Mesodermal cell (in vitro differentiated cells): Measurements from ENCODE around the gene DLG5.
A peak's percentile ranks its signal among the peaks of the same experiment; 100 is the strongest.

Experiments
- H3K27ac ChIP-seq: 2 replicates; pipeline ENCODE4 v1.7.0; 2013; ENCODE audit warnings: mild to moderate bottlenecking, low read depth, low read length, moderate library complexity; ENCODE audit not compliant: severe bottlenecking
- H3K36me3 ChIP-seq: 2 replicates; pipeline ENCODE4 v1.7.1; 2013; ENCODE audit warnings: mild to moderate bottlenecking, low read length, moderate library complexity; ENCODE audit not compliant: control insufficient read depth, insufficient read depth
- H3K4me1 ChIP-seq: one replicate; pipeline ENCODE4 v1.7.1; 2013; ENCODE audit warnings: mild to moderate bottlenecking, low read length; ENCODE audit not compliant: insufficient read depth, control insufficient read depth, poor library complexity, severe bottlenecking
- H3K4me3 ChIP-seq: 2 replicates; pipeline ENCODE4 v1.7.0; 2013; ENCODE audit warnings: low read length, control low read depth, mild to moderate bottlenecking; ENCODE audit not compliant: insufficient read depth, poor library complexity, severe bottlenecking; ENCODE audit errors: extremely low read depth
- H3K9me3 ChIP-seq: 2 replicates; pipeline ENCODE4 v1.7.1; 2013; ENCODE audit warnings: mild to moderate bottlenecking, low read length, moderate library complexity; ENCODE audit not compliant: control insufficient read depth
- WGBS, 2 experiments: methylation state at CpG; one replicate each; pipeline ENCODE4 v1.1.5; 2013; ENCODE audit warnings: missing lambda C conversion rate in 2 of 2; ENCODE audit not compliant: insufficient coverage in 2 of 2; 5-methylcytosine and 5-hydroxymethylcytosine counted together

The DLG5 gene

DNA sequence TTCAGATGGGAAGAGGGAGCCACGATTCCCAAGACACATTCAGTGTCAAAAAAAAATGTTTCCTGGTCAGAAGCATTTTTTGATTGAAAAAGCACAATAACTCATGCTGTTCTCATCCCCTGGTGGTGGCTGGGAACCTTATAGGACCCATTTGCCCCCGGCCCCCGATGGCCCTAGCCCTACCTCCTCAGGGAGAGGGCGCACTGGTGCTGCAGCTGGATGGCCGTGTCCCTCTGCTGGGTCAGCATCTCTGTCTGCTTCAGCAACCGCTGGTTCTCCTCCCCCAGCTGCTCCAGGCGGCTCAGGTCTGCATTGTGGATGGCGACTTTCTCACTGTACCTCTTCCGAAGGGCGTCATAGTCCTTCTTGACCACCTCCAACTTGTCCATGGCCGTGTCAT is 83.3 kb downstream of the DLG5 start:
- Histone ChIP-seq H3K9me3 (no peaks in the 10 kb centered on the region), H3K27ac (no peak overlapping the region), H3K4me1 (peaks cover 40% of the 10 kb centered on the region), H3K4me3 (no peak overlapping the region), H3K36me3 (peaks cover 72% of the 10 kb centered on the region)
- 91 to 95% methylated on average over 9 to 11 of the region's 11 CpGs for WGBS, 2 experiments

DNA sequence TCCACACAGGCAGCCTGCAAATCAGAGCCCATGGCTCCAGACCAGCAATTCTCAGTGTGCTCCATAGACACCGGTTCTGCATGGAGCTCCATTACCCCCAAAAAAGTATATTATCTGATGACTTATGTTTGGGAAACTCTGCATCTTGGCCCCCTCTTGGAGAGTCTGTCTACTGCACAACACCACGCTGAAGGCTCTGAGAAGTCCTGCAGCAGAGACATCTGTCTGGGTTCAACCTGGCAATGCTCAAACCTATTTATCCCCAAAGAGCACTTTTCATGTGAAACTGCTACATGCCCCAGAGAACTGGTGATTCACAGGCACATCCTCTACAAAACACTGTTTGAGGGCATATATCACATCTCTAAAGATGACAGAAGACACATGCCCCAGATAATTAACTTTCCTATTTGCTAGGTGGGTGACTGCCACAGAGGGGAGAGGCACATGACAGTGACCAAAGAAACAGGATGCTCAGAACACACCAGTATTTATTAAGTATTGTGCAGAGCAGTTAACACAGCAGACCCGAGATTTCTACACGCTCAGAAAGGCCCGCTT is 83.8 kb downstream of the DLG5 start:
- H3K4me1 ChIP-seq, result peaks cover 40% of the 10 kb centered on the region
- H3K27ac ChIP-seq, result no peak overlapping the region
- 97% methylated on average over 4 to 5 of the region's 5 CpGs for WGBS, 2 experiments
- H3K9me3 ChIP-seq, result no peaks in the 10 kb centered on the region
- peaks cover 67% of the 10 kb centered on the region for H3K36me3 ChIP-seq
- H3K4me3 ChIP-seq, result no peak overlapping the region

DNA sequence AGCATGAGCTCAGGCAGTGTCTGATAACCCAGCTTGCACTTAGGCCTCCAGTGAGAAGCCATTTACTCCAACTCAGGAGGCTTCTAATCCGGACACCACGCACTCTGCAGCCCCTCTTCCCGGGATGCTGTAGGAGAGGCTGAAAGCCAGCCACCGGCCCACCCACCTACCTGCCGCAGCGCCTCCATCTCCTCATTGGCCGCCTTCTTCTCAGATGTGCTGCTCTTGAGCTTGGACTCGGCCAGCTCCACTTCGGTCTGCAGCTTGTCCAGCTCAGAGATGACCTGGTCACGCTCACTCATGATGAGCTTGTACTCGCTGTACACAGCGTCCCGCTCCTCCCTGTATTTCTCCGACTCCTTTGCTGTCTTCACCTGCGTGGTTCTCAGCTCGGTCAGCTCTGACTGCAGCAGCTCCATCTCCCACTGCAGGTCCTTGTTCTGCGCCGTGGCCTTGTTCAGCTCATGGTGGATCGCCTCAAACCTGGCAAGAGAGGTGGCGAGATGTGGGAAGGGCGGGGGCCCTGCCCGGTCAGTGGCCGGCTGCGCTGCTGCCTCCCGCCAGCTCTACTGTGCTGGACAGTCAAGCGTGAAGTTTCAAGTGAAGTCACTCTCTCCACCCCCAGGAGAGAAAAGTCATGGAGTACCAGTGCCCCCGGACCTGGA is 84.7 kb downstream of the DLG5 start:
- H3K27ac ChIP-seq, result no peak overlapping the region
- peaks cover 68% of the 10 kb centered on the region for H3K36me3 ChIP-seq
- H3K9me3 ChIP-seq, result no peaks in the 10 kb centered on the region
- WGBS, 2 experiments, result 97 to 99% methylated on average over 23 to 27 of the region's 27 CpGs
- no peak overlapping the region for H3K4me3 ChIP-seq
- peaks cover 34% of the 10 kb centered on the region for H3K4me1 ChIP-seq

DNA sequence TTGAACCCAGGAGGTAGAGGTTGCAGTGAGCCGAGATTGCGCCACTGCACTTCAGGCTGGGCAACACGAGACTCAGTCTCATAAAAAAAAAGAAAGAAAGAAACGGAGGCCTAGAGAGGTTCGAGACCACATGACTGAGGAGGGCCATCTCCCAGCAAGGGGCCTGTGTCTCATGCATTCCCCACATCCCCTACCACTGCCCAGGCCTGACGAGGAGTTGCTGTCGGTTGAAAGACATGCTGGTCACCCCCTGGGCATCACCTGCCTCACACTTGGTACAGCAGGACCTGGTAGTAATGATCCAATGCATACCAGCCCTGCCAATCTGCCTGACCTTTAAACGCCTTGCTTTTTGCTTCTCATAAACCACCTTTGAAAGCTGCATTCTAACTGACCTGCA is 85.9 kb downstream of the DLG5 start:
- H3K9me3 ChIP-seq, result no peaks in the 10 kb centered on the region
- peaks cover 80% of the 10 kb centered on the region for H3K36me3 ChIP-seq
- H3K4me1 ChIP-seq, result peaks cover 31% of the 10 kb centered on the region
- WGBS, 2 experiments, result 85 to 87% methylated on average over 5 to 6 of the region's 8 CpGs
- H3K4me3 ChIP-seq, result no peak overlapping the region
- no peak overlapping the region for H3K27ac ChIP-seq

DNA sequence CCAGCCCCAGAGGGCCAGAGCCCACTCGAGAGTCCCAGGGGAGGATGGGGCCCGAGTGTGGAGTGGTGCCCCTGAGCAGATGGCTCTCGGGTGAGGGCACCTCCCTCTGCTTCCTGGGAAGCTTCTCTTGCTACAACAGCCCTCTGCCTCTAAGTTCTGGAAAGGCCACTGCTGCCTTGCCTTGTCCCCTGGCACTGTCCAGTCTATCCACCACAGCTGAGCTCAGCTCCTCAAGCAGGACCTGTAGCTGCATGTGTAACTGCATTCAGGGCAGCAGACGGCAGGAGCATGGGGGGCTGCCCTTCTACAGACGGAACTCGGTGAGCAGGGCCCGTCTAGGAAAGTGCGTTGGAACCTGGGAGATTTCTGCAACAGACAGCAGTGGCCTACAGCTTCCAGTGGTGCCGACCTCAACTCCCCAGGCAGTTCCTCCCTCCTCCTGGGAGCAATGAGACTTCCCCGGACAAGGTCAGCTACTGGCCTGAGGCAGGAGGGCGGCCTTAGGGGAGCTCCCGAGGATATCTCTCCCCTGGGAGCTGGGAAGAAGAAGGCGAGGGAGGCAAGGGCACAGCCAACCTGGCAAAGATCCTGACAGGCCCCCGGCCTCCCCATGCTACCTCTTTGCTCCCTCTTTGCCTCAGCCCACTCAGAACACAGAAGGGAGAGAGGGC is 88.5 kb downstream of the DLG5 start:
- H3K36me3 ChIP-seq, result peaks cover 89% of the 10 kb centered on the region
- no peaks in the 10 kb centered on the region for H3K9me3 ChIP-seq
- H3K4me3 ChIP-seq, result no peak overlapping the region
- peaks cover 15% of the 10 kb centered on the region for H3K4me1 ChIP-seq
- H3K27ac ChIP-seq, result peak overlapping the region; percentile 16
- WGBS, 2 experiments, result 76 to 80% methylated on average over 8 to 10 of the region's 14 CpGs

DNA sequence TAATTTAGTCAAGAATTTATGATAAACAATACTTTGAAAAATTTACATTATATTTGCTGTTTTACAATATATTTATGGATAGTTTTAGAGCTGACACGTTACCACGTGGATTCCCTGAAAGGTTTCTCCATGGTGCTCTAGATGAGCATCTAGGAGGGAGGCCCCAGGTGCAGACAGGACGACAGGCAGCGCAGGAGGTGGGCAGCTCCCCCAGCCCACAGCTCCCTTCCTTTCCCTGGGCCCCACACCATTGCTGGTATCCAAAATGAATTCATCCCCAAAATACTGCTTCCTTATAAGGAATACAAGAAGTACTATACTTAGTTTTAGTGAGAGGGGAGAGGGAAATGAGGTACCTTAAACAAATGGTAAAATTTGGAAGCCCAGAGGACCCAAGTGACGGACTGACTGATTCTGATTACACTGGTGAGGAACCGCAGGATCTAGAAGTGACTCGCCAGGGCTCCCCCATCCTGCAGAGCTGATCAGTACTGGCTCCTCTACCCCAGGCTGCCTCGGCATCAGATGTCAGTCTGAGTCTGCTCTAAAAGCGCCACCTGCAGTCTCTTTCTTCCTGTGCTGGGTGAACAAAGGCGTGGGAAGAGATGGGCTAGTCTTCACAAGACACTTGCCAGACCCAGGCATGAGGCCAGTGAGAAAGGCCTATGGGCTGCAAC is 89.2 kb downstream of the DLG5 start:
- H3K9me3 ChIP-seq, result no peaks in the 10 kb centered on the region
- no peak overlapping the region for H3K4me3 ChIP-seq
- H3K36me3 ChIP-seq, result peaks cover 89% of the 10 kb centered on the region
- peak overlapping the region; percentile 6 for H3K27ac ChIP-seq
- H3K4me1 ChIP-seq, result peaks cover 15% of the 10 kb centered on the region
- WGBS, 2 experiments, result 52 to 60% methylated on average over 5 to 7 of the region's 10 CpGs

DNA sequence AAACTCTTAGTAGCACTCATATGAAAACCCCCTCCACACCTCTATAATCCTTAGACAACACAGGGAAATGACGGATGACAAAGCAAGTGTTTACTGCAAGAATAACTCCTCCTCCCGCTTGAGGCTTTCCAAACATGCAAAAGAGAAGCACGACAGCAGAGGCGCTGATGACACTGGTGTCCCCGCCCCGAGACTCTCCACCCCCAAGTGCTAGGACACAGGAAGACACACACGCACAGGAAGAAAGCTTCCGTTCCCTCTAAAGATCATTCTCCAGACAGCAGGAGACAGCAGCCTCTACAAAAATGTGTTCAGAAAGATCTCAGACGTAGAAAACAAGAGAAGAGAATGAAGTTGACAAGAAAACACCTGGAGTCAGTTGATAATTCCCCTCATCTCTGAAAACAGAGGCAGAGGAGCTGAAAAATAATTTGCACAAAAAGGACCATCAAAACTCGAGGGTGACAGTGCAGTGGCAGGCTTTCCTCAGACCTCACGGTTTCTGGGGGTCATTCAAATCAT is 90.2 kb downstream of the DLG5 start:
- WGBS, 2 experiments, result 83 to 86% methylated on average over 7 to 9 of the region's 11 CpGs

DNA sequence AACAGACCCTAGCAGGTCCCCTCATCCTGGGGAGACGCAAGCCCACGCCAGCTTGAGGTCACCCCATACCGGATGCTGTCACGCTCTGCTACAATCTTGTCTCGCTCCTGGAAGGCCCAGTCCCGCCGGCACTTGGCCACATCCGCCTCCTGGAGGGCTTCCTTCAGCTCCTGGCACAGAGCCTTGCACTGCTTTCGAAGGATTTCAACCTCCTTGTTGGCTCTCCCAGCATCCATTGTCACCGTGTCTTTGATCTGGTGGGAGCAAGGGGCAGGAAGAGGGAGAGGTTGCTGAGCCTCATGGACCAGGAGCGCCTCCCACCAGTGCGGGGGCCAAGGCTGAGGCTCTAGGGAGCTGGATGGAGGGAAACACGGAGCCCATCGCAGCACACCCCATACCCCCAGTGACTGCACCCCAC is 90.9 kb downstream of the DLG5 start:
- Histone ChIP-seq H3K27ac (no peak overlapping the region), H3K9me3 (no peaks in the 10 kb centered on the region), H3K4me1 (peaks cover 15% of the 10 kb centered on the region), H3K4me3 (no peak overlapping the region), H3K36me3 (peaks cover 88% of the 10 kb centered on the region)
- WGBS, 2 experiments, result 93% methylated on average over 10 to 13 of the region's 14 CpGs

More for the DNA sequence above, 90.2 kb downstream of the DLG5 start:
- peaks cover 15% of the 10 kb centered on the region for H3K4me1 ChIP-seq
- no peak overlapping the region for H3K4me3 ChIP-seq
- peak overlapping the region; percentile 45 for H3K27ac ChIP-seq
- no peaks in the 10 kb centered on the region for H3K9me3 ChIP-seq
- peaks cover 89% of the 10 kb centered on the region for H3K36me3 ChIP-seq

DNA sequence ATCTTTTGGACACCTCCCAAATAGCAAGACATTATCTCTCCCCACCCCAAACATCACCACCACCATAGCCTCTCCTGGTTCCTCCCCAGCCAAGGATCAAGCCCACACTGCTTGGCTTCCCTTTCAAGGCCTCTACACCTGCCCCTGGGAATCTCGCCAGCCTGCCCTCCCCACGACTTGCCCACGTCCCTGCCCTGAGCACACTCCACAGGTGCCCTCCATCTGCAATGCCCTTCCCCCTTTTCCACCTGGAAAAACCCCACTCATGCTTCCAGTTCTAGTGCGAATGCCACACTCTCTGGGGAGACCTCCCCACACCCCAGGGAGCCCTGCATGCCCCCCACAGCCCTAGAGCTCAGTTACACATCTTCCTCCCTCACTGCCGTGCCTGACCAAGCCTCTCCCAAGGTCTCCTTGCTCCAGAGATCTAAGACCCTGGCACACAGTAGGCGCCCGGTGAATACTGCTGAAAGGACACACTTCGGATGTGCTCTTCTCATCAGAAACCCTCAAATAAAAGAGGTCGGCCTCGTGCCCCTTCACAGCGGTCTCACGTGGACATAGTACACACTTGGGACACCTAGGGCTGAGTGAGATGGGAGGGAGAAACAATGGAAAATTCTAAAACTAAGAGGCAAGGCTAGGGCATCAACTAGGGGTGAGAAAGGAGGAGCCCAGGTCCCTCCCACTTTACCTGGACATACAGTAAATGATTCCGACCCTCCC is 91.4 kb downstream of the DLG5 start:
- Histone ChIP-seq H3K4me1 (peaks cover 15% of the 10 kb centered on the region), H3K36me3 (peaks cover 88% of the 10 kb centered on the region), H3K9me3 (no peaks in the 10 kb centered on the region), H3K27ac (no peak overlapping the region), H3K4me3 (no peak overlapping the region)
- WGBS, 2 experiments, result 81 to 86% methylated on average over 6 to 13 of the region's 13 CpGs

DNA sequence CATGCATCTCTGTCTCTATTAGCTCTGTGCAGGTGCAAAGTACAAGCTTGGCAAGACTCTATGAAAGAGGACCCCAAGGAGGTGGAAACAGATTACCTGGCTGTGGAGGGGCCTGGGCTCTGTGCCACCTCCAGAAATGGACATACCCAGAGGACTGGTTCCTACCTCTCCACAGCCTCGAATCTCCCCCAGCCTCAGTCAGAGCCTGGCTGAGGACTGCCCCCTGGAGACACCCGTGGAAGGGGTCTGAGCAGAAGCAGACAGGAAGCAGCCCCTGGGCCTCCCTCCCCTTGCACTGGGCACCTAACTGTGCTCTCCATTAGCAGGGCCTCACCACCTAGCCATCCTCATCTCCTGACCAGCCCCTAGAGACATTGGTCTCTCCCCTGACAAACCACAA is 92.0 kb downstream of the DLG5 start:
- Histone ChIP-seq H3K27ac (no peak overlapping the region), H3K4me3 (no peak overlapping the region), H3K9me3 (no peaks in the 10 kb centered on the region), H3K4me1 (peaks cover 15% of the 10 kb centered on the region), H3K36me3 (peaks cover 88% of the 10 kb centered on the region)
- 93 to 100% methylated on average over 1 to 2 of the region's 2 CpGs for WGBS, 2 experiments
